HUES48 (cell line): ENCODE results near the gene FREM3.

ENCODE experiments used
- H3K27ac ChIP-seq: one replicate; pipeline ENCODE4 v1.7.0; 2013; ENCODE audit warnings: low read depth, low read length, inconsistent platforms
- H3K27me3 ChIP-seq: 2 replicates; pipeline ENCODE4 v1.6.1; 2013; ENCODE audit warnings: mild to moderate bottlenecking, low read length; ENCODE audit not compliant: control insufficient read depth, insufficient read depth
- H3K36me3 ChIP-seq: 2 replicates; pipeline ENCODE4 v1.6.1; 2013; ENCODE audit warnings: low read length; ENCODE audit not compliant: control insufficient read depth, insufficient read depth
- H3K4me1 ChIP-seq: 2 replicates; pipeline ENCODE4 v1.6.1; 2013; ENCODE audit warnings: mild to moderate bottlenecking, low read length; ENCODE audit not compliant: control insufficient read depth, insufficient read depth
- H3K4me3 ChIP-seq: 2 replicates; pipeline ENCODE4 v1.5.1; 2013; ENCODE audit warnings: mild to moderate bottlenecking, low read depth, low read length
- H3K9ac ChIP-seq: 2 replicates; pipeline ENCODE4 v1.6.1; 2013; ENCODE audit warnings: mild to moderate bottlenecking, low read depth, low read length, moderate library complexity
- H3K9me3 ChIP-seq: 2 replicates; pipeline ENCODE4 v1.6.1; 2013; ENCODE audit warnings: low read length; ENCODE audit not compliant: control insufficient read depth, insufficient read depth

The FREM3 gene

GRCh38 chr4:143667461-143667860 lies 33.0 kb downstream of the FREM3 start:
- no peaks in the 10 kb centered on the region for H3K4me1 ChIP-seq
- no peak overlapping the region for H3K4me3 ChIP-seq
- H3K36me3 ChIP-seq = no peaks in the 10 kb centered on the region
- H3K9ac ChIP-seq = no peak overlapping the region
- no peak overlapping the region for H3K27ac ChIP-seq
- H3K9me3 ChIP-seq = peaks cover 5% of the 10 kb centered on the region; the same call in 1 of the 2 replicates
- H3K27me3 ChIP-seq = no peaks in the 10 kb centered on the region

GRCh38 chr4:143658336-143658735 lies 42.1 kb downstream of the FREM3 start:
- no peaks in the 10 kb centered on the region for H3K9me3 ChIP-seq
- H3K36me3 ChIP-seq = no peaks in the 10 kb centered on the region
- no peaks in the 10 kb centered on the region for H3K4me1 ChIP-seq
- no peak overlapping the region for H3K4me3 ChIP-seq
- no peaks in the 10 kb centered on the region for H3K27me3 ChIP-seq
- no peak overlapping the region for H3K9ac ChIP-seq
- no peak overlapping the region for H3K27ac ChIP-seq

GRCh38 chr4:143654571-143654970 lies 45.9 kb downstream of the FREM3 start:
- no peaks in the 10 kb centered on the region for H3K4me1 ChIP-seq
- no peaks in the 10 kb centered on the region for H3K36me3 ChIP-seq
- H3K9ac ChIP-seq = no peak overlapping the region
- H3K27ac ChIP-seq = no peak overlapping the region
- no peak overlapping the region for H3K4me3 ChIP-seq
- H3K9me3 ChIP-seq = no peaks in the 10 kb centered on the region
- no peaks in the 10 kb centered on the region for H3K27me3 ChIP-seq

GRCh38 chr4:143653031-143653430 lies 47.4 kb downstream of the FREM3 start:
- no peaks in the 10 kb centered on the region for H3K27me3 ChIP-seq
- no peak overlapping the region for H3K27ac ChIP-seq
- H3K9ac ChIP-seq = no peak overlapping the region

GRCh38 chr4:143643399-143643798 lies 57.1 kb downstream of the FREM3 start:
- Histone ChIP-seq H3K4me3 (no peak overlapping the region), H3K4me1 (no peaks in the 10 kb centered on the region), H3K27ac (no peak overlapping the region), H3K36me3 (no peaks in the 10 kb centered on the region), H3K9me3 (no peaks in the 10 kb centered on the region), H3K9ac (no peak overlapping the region), H3K27me3 (no peaks in the 10 kb centered on the region)

More at GRCh38 chr4:143653031-143653430, 47.4 kb downstream of the FREM3 start:
- no peaks in the 10 kb centered on the region for H3K4me1 ChIP-seq
- no peak overlapping the region for H3K4me3 ChIP-seq
- no peaks in the 10 kb centered on the region for H3K36me3 ChIP-seq
- H3K9me3 ChIP-seq = no peaks in the 10 kb centered on the region

- Histone ChIP-seq H3K9me3 (no peaks in the 10 kb centered on the region), H3K4me3 (no peak overlapping the region), H3K36me3 (no peaks in the 10 kb centered on the region), H3K9ac (no peak overlapping the region), H3K27me3 (no peaks in the 10 kb centered on the region), H3K27ac (no peak overlapping the region), H3K4me1 (no peaks in the 10 kb centered on the region)
These were observed 57.9 kb downstream of the FREM3 start for GRCh38 chr4:143642611-143643010.

- no peaks in the 10 kb centered on the region for H3K36me3 ChIP-seq
- no peak overlapping the region for H3K27ac ChIP-seq
- no peak overlapping the region for H3K4me3 ChIP-seq
- no peaks in the 10 kb centered on the region for H3K9me3 ChIP-seq
- no peaks in the 10 kb centered on the region for H3K27me3 ChIP-seq
- H3K9ac ChIP-seq = no peak overlapping the region
- no peaks in the 10 kb centered on the region for H3K4me1 ChIP-seq
These were observed 59.1 kb downstream of the FREM3 start for GRCh38 chr4:143641361-143641760.

GRCh38 chr4:143634763-143635162 lies 65.7 kb downstream of the FREM3 start:
- no peaks in the 10 kb centered on the region for H3K36me3 ChIP-seq
- no peak overlapping the region for H3K27ac ChIP-seq
- H3K4me1 ChIP-seq = no peaks in the 10 kb centered on the region
- H3K4me3 ChIP-seq = no peak overlapping the region
- H3K9ac ChIP-seq = no peak overlapping the region
- H3K27me3 ChIP-seq = no peaks in the 10 kb centered on the region
- no peaks in the 10 kb centered on the region for H3K9me3 ChIP-seq

- Histone ChIP-seq H3K4me3 (no peak overlapping the region), H3K27ac (no peak overlapping the region), H3K27me3 (no peaks in the 10 kb centered on the region), H3K9ac (no peak overlapping the region), H3K9me3 (no peaks in the 10 kb centered on the region), H3K4me1 (no peaks in the 10 kb centered on the region), H3K36me3 (no peaks in the 10 kb centered on the region)
These were observed 66.6 kb downstream of the FREM3 start for GRCh38 chr4:143633833-143634232.

GRCh38 chr4:143626134-143626911 lies 74.2 kb downstream of the FREM3 start:
- H3K9ac ChIP-seq = no peak overlapping the region
- H3K4me3 ChIP-seq = no peak overlapping the region
- no peaks in the 10 kb centered on the region for H3K27me3 ChIP-seq
- H3K4me1 ChIP-seq = no peaks in the 10 kb centered on the region
- no peaks in the 10 kb centered on the region for H3K9me3 ChIP-seq
- H3K36me3 ChIP-seq = no peaks in the 10 kb centered on the region
- no peak overlapping the region for H3K27ac ChIP-seq

GRCh38 chr4:143625632-143626031 lies 74.8 kb downstream of the FREM3 start:
- Histone ChIP-seq H3K27me3 (no peaks in the 10 kb centered on the region), H3K9ac (no peak overlapping the region), H3K9me3 (no peaks in the 10 kb centered on the region), H3K36me3 (no peaks in the 10 kb centered on the region), H3K27ac (no peak overlapping the region), H3K4me3 (no peak overlapping the region), H3K4me1 (no peaks in the 10 kb centered on the region)
